HCT116 (cell line): ENCODE measurements around the gene CNFN. TPM values are rescaled to one million over a fixed set of nuclear protein-coding genes. Genes with fewer than 3 reads are reported as not detected.

Experiments
- ATAC-seq: fragments of 200-7000 bp; cut with Tn5 transposase; 2 replicates; pipeline ENCODE4 v1.9.1; 2020; ENCODE audit warnings: mild to moderate bottlenecking, moderate library complexity
- BruUV-seq: library from RNA; stranded (reverse); fragments of 400-500 nt; replicated peaks from 2 replicates; lab custom pipeline; 2021; lab: Mats Ljungman, UMichigan
- CTCF ChIA-PET: fragments of 300-600 bp; sonication (Branson Sonifier 250); formaldehyde crosslinking; loops from one replicate; lab custom pipeline; 2021; ENCODE audit warnings: antibody characterized with exemption; lab: Charles Lee
- POLR2A ChIA-PET: fragments of 300-600, 350-600 bp; sonication (Branson Sonifier 250); formaldehyde crosslinking; loops from one replicate; lab custom pipeline; 2021; ENCODE audit warnings: antibody characterized with exemption; lab: Charles Lee
- RAD21 ChIA-PET, 2 experiments: fragments of 300-600 bp; sonication (Branson Sonifier 250); formaldehyde crosslinking; loops; one replicate each; lab custom pipeline; 2023; ENCODE audit warnings: low total read pairs in 2 of 2; ENCODE audit not compliant: uncharacterized antibody in 2 of 2, unreplicated experiment in 2 of 2, low non-redundant PET in 1 of 2; lab: Charles Lee
- DNase-seq: peaks from one replicate; pipeline ENCODE4 v3.0.0-alpha.2; 2010; ENCODE audit warnings: low read depth, low spot score
- H2AFZ ChIP-seq: fragments of 200-600 bp; shearing (Covaris generic), sonication (generic); 2 replicates; pipeline ENCODE4 v1.6.1; 2017; ENCODE audit warnings: low read depth, mixed run types, mixed read lengths, antibody characterized with exemption, low read length; ENCODE audit not compliant: poor library complexity, severe bottlenecking
- H3K27ac ChIP-seq: 2 replicates; pipeline ENCODE4 v1.5.1; 2012; ENCODE audit warnings: low read depth, low read length
- H3K27me3 ChIP-seq: fragments of 200-600 bp; sonication (generic); 2 replicates; pipeline ENCODE4 v1.6.1; 2016; ENCODE audit warnings: mixed run types, low read length, mixed read lengths; ENCODE audit not compliant: insufficient read depth
- H3K36me3 ChIP-seq, 2 experiments: fragments of 200-500 bp in 1 of 2; fragments of 200-600 bp in 1 of 2; sonication (Bioruptor generic) in 1 of 2; sonication (generic) in 1 of 2; 2 replicates each; pipeline versions ENCODE4 v1.5.1 to v1.6.1; 2014 to 2016; ENCODE audit warnings: low read length in 2 of 2, inconsistent platforms in 1 of 2, mixed read lengths in 1 of 2, mixed run types in 1 of 2; ENCODE audit not compliant: insufficient read depth in 2 of 2, control insufficient read depth in 1 of 2
- H3K4me1 ChIP-seq, 2 experiments: fragments of 200-600 bp in 1 of 2; sonication (generic) in 1 of 2; 2 replicates each; pipeline versions ENCODE4 v1.5.1 to v1.6.1; 2012 to 2017; ENCODE audit warnings: low read length in 2 of 2, inconsistent platforms in 1 of 2, mild to moderate bottlenecking in 1 of 2, mixed read lengths in 1 of 2, mixed run types in 1 of 2, moderate library complexity in 1 of 2; ENCODE audit not compliant: insufficient read depth in 2 of 2, control insufficient read depth in 1 of 2
- H3K4me2 ChIP-seq: fragments of 200-600 bp; sonication (generic); 2 replicates; pipeline ENCODE4 v1.6.1; 2017; ENCODE audit warnings: mixed run types, low read length, mixed read lengths
- H3K4me3 ChIP-seq, 2 experiments: fragments of 200-600 bp in 1 of 2; sonication (generic) in 1 of 2; replicated peaks in 1 of 2; 2 replicates each; pipeline ENCODE4 v1.5.1; 2011 to 2016; ENCODE audit warnings: low read length in 2 of 2, control low read depth in 1 of 2, low read depth in 1 of 2, mild to moderate bottlenecking in 1 of 2, mixed read lengths in 1 of 2, mixed run types in 1 of 2
- H3K79me2 ChIP-seq: fragments of 200-600 bp; sonication (generic); 2 replicates; pipeline ENCODE4 v1.6.1; 2017; ENCODE audit warnings: mild to moderate bottlenecking, mixed run types, low read length, moderate library complexity, mixed read lengths; ENCODE audit not compliant: insufficient read depth
- H3K9ac ChIP-seq: fragments of 200-600 bp; sonication (generic); 2 replicates; pipeline ENCODE4 v1.6.1; 2016; ENCODE audit warnings: low read length, mixed read lengths
- H3K9me2 ChIP-seq: fragments of 200-600 bp; sonication (generic), shearing (Covaris generic); 2 replicates; pipeline ENCODE4 v1.6.1; 2017; ENCODE audit warnings: mixed run types, mild to moderate bottlenecking, moderate library complexity; ENCODE audit not compliant: insufficient read depth
- H3K9me3 ChIP-seq, 2 experiments: fragments of 200-500 bp in 1 of 2; fragments of 200-600 bp in 1 of 2; sonication (Bioruptor generic) in 1 of 2; sonication (generic) in 1 of 2; 2 replicates each; pipeline ENCODE4 v1.6.1; 2014 to 2017; ENCODE audit warnings: low read length in 2 of 2, mixed read lengths in 2 of 2, inconsistent platforms in 1 of 2, low read depth in 1 of 2, mild to moderate bottlenecking in 1 of 2, mixed run types in 1 of 2, moderate library complexity in 1 of 2; ENCODE audit not compliant: control insufficient read depth in 1 of 2, insufficient read depth in 1 of 2
- H4K20me1 ChIP-seq: fragments of 200-600 bp; sonication (generic), shearing (Covaris generic); 2 replicates; pipeline ENCODE4 v1.6.1; 2017; ENCODE audit warnings: mixed run types, mild to moderate bottlenecking, moderate library complexity; ENCODE audit not compliant: insufficient read depth
- CBX3 ChIP-seq: IDR thresholded peaks from 2 replicates; pipeline ENCODE4 v1.6.1; 2012; ENCODE audit warnings: low read depth
- CEBPB ChIP-seq: IDR thresholded peaks from 2 replicates; pipeline ENCODE4 v1.6.1; 2012; ENCODE audit warnings: low read depth
- EGR1 ChIP-seq: IDR thresholded peaks from 2 replicates; pipeline ENCODE4 v1.6.1; 2012; ENCODE audit warnings: low read depth
- ELF1 ChIP-seq: IDR thresholded peaks from 2 replicates; pipeline ENCODE4 v1.6.1; 2012; ENCODE audit warnings: low read depth, borderline replicate concordance
- EZH2phosphoT487 ChIP-seq: fragments of 200-600 bp; IDR thresholded peaks from 2 replicates; pipeline ENCODE4 v1.6.1; 2018; ENCODE audit warnings: antibody characterized with exemption, borderline replicate concordance
- FOSL1 ChIP-seq: IDR thresholded peaks from 2 replicates; pipeline ENCODE4 v1.6.1; 2012; ENCODE audit warnings: low read depth
- JUND ChIP-seq: IDR thresholded peaks from 2 replicates; pipeline ENCODE4 v1.6.1; 2012
- POLR2A ChIP-seq: IDR thresholded peaks from 2 replicates; pipeline ENCODE4 v1.7.0; 2011; ENCODE audit warnings: borderline replicate concordance; ENCODE audit not compliant: insufficient read depth, insufficient read length; ENCODE audit errors: extremely low read depth
- RAD21 ChIP-seq: IDR thresholded peaks from 2 replicates; pipeline ENCODE4 v1.6.1; 2012; ENCODE audit warnings: low read depth, mild to moderate bottlenecking
- SIN3A ChIP-seq: IDR thresholded peaks from 2 replicates; pipeline ENCODE4 v1.6.1; 2012; ENCODE audit warnings: low read depth
- SP1 ChIP-seq: IDR thresholded peaks from 2 replicates; pipeline ENCODE4 v1.6.1; 2012; ENCODE audit warnings: low read depth
- TCF7L2 ChIP-seq: IDR thresholded peaks from 2 replicates; pipeline ENCODE4 v1.7.0; 2011; ENCODE audit warnings: borderline replicate concordance, inconsistent platforms; ENCODE audit not compliant: insufficient read depth, insufficient read length; ENCODE audit errors: extremely low read depth
- YY1 ChIP-seq: IDR thresholded peaks from 2 replicates; pipeline ENCODE4 v1.6.1; 2011; ENCODE audit warnings: low read length, low read depth, moderate library complexity, mild to moderate bottlenecking; ENCODE audit not compliant: insufficient replicate concordance; ENCODE audit errors: extremely low read depth
- ZNF274 ChIP-seq: fragments of 200-500 bp; sonication (Bioruptor generic); IDR thresholded peaks from 2 replicates; pipeline ENCODE4 v1.6.1; 2014; ENCODE audit warnings: mild to moderate bottlenecking, low read depth, low read length, inconsistent platforms
- intact Hi-C: fragments of 100-400 bp; cut with micrococcal nuclease; formaldehyde crosslinking; loops from 2 replicates; pipeline ENCODE4 v1.10.0; 2022
- total RNA-seq: library from RNA; stranded (reverse); gene quantifications from one replicate; pipeline ENCODE4 v1.2.1, GENCODE V29; 2021; ENCODE audit not compliant: unreplicated experiment
- TF ChIP-seq, protein P1 (sequence below): IDR thresholded peaks from 2 replicates; pipeline ENCODE4 v1.6.1; 2012
- TF ChIP-seq, protein P2 (sequence below): IDR thresholded peaks from 2 replicates; pipeline ENCODE4 v1.6.1; 2012; ENCODE audit warnings: low read depth
- TF ChIP-seq, protein P3 (sequence below): IDR thresholded peaks from 2 replicates; pipeline ENCODE4 v1.6.1; 2011; ENCODE audit warnings: mild to moderate bottlenecking, low read length, moderate library complexity; ENCODE audit not compliant: insufficient replicate concordance; ENCODE audit errors: extremely low read depth
- TF ChIP-seq, protein P4 (sequence below), 3 experiments: fragments of 200-600 bp in 1 of 3; sonication (generic) in 1 of 3; IDR thresholded peaks in 2 of 3; conservative IDR thresholded peaks in 1 of 3; 2 replicates each; pipeline ENCODE4 v1.5.1; 2012 to 2017; ENCODE audit warnings: low read depth in 2 of 3, low read length in 2 of 3, antibody characterized with exemption in 1 of 3, borderline replicate concordance in 1 of 3, control low read depth in 1 of 3, mild to moderate bottlenecking in 1 of 3, mixed read lengths in 1 of 3, mixed run types in 1 of 3, moderate library complexity in 1 of 3; ENCODE audit not compliant: insufficient read depth in 1 of 3

Gene CNFN
- total RNA-seq, 1 experiment from 2014 or later, result 13.9 TPM

DNA sequence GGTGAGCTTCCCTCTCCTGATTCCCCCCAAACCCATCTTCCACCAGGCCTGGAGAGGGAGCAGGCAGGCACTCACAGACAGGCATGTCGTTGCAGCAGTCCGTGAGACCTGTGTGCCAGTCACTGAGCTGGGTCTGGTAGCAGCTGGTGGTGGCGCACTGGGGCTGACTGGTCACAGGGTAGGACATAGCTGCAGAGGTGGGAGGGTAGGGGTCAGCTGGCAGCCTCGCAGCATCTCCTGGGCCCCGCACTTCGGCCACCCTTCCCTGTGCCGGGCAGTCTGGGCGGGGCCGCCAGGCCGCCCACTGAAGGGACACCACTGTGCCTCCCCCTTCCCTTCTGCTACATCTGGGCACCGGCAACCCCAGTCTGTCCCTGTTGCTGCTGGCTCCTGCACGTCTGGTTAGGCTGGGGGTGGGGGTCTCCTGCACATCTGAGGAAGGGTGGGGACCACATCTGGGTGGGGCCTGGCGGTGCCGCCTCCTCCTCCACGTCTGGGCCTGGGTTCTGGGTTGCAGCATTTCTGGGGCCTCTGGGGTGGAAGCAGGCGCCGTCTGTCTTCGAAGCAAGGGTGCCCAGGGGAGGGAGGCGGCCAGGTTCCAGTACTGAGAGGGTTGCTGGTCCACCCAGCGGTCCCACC is 1.1 kb downstream of the CNFN start:
- Histone ChIP-seq H3K4me3 (no peak overlapping the region), H3K36me3 (no peaks in the 10 kb centered on the region), H3K4me2 (no peak overlapping the region), H3K9me2 (no peaks in the 10 kb centered on the region), H3K27me3 (no peaks in the 10 kb centered on the region), H3K79me2 (no peaks in the 10 kb centered on the region), H2AFZ (no peak overlapping the region), H3K4me1 (peaks cover 6 to 21% of the 10 kb centered on the region in 2 experiments), H3K9ac (no peak overlapping the region), H3K9me3 (no peaks in the 10 kb centered on the region), H3K27ac (no peak overlapping the region; the same call in 1 of the 2 replicates), H4K20me1 (no peaks in the 10 kb centered on the region)
- intact Hi-C loops, result no loop called here
- BruUV-seq, result no TSS peak
- ATAC-seq, result no peak
- RAD21 ChIA-PET, result no interaction called here
- DNase-seq, result no peak
- POLR2A ChIA-PET, result interaction anchor here (0.7 kb wide), 1 partner anchor 8 kb away, joined by 3 read pairs; no protein-coding TSS in a partner anchor
- TF ChIP-seq JUND (no peak), ELF1 (no peak), POLR2A (no peak), SIN3A (no peak), CBX3 (no peak), SP1 (no peak), TCF7L2 (no peak), RAD21 (no peak), FOSL1 (no peak), EZH2phosphoT487 (no peak), EGR1 (no peak), CEBPB (no peak), ZNF274 (no peak), YY1 (no peak)
- TF ChIP-seq, protein P1, sequence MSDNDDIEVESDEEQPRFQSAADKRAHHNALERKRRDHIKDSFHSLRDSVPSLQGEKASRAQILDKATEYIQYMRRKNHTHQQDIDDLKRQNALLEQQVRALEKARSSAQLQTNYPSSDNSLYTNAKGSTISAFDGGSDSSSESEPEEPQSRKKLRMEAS, result no peak
- TF ChIP-seq, protein P2, sequence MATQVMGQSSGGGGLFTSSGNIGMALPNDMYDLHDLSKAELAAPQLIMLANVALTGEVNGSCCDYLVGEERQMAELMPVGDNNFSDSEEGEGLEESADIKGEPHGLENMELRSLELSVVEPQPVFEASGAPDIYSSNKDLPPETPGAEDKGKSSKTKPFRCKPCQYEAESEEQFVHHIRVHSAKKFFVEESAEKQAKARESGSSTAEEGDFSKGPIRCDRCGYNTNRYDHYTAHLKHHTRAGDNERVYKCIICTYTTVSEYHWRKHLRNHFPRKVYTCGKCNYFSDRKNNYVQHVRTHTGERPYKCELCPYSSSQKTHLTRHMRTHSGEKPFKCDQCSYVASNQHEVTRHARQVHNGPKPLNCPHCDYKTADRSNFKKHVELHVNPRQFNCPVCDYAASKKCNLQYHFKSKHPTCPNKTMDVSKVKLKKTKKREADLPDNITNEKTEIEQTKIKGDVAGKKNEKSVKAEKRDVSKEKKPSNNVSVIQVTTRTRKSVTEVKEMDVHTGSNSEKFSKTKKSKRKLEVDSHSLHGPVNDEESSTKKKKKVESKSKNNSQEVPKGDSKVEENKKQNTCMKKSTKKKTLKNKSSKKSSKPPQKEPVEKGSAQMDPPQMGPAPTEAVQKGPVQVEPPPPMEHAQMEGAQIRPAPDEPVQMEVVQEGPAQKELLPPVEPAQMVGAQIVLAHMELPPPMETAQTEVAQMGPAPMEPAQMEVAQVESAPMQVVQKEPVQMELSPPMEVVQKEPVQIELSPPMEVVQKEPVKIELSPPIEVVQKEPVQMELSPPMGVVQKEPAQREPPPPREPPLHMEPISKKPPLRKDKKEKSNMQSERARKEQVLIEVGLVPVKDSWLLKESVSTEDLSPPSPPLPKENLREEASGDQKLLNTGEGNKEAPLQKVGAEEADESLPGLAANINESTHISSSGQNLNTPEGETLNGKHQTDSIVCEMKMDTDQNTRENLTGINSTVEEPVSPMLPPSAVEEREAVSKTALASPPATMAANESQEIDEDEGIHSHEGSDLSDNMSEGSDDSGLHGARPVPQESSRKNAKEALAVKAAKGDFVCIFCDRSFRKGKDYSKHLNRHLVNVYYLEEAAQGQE, result no peak
- TF ChIP-seq, protein P3, sequence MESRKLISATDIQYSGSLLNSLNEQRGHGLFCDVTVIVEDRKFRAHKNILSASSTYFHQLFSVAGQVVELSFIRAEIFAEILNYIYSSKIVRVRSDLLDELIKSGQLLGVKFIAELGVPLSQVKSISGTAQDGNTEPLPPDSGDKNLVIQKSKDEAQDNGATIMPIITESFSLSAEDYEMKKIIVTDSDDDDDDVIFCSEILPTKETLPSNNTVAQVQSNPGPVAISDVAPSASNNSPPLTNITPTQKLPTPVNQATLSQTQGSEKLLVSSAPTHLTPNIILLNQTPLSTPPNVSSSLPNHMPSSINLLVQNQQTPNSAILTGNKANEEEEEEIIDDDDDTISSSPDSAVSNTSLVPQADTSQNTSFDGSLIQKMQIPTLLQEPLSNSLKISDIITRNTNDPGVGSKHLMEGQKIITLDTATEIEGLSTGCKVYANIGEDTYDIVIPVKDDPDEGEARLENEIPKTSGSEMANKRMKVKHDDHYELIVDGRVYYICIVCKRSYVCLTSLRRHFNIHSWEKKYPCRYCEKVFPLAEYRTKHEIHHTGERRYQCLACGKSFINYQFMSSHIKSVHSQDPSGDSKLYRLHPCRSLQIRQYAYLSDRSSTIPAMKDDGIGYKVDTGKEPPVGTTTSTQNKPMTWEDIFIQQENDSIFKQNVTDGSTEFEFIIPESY, result no peak
- TF ChIP-seq, protein P4, sequence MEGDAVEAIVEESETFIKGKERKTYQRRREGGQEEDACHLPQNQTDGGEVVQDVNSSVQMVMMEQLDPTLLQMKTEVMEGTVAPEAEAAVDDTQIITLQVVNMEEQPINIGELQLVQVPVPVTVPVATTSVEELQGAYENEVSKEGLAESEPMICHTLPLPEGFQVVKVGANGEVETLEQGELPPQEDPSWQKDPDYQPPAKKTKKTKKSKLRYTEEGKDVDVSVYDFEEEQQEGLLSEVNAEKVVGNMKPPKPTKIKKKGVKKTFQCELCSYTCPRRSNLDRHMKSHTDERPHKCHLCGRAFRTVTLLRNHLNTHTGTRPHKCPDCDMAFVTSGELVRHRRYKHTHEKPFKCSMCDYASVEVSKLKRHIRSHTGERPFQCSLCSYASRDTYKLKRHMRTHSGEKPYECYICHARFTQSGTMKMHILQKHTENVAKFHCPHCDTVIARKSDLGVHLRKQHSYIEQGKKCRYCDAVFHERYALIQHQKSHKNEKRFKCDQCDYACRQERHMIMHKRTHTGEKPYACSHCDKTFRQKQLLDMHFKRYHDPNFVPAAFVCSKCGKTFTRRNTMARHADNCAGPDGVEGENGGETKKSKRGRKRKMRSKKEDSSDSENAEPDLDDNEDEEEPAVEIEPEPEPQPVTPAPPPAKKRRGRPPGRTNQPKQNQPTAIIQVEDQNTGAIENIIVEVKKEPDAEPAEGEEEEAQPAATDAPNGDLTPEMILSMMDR (IDR thresholded peaks at IDR 0.05 in 2 of 3, conservative IDR thresholded peaks at IDR 0.05 in 1 of 3; ENCODE audit: borderline replicate concordance in 1 of 3, insufficient read depth in 1 of 3, low read depth in 2 of 3, low read length in 2 of 3), result no peak
- CTCF ChIA-PET, result no interaction called here
